Measurements from ENCODE around the gene SMOC2.

Gene SMOC2

DNA sequence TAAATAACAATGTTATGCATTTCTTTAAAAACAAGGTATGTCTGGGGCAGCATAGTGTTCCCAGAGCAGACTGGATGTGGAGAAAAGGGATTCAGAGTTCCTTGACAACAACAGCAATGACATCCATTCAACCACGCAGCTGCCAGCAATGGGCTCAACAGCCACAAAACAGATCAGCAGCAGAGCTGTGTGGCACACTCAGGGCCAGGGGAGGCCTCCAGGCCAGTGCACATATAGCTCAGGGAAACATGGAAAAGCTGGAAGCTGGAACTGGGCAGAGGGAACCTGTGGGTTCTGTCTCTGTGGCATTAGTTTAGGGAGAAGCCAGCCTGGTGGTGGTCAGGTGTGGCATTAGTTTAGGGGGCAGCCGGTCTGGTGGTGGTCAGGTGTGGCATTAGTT is 148.3 kb downstream of the SMOC2 start:
- no peaks in the 10 kb centered on the region for H3K36me3 ChIP-seq (ENCODE audit: insufficient read depth, low read length)
- no peak overlapping the region for H3K9ac ChIP-seq (ENCODE audit: insufficient read length)
- H3K4me3 ChIP-seq = no peak overlapping the region
- no peaks in the 10 kb centered on the region for H3K9me3 ChIP-seq (ENCODE audit: low read depth, low read length)
- no peak for DNase-seq (ENCODE audit: low read depth, low spot score)
- TF ChIP-seq POLR2AphosphoS5 (IDR thresholded peaks at IDR 0.05; ENCODE audit: borderline replicate concordance, low read depth, low read length) (no peak), FOXP2 (optimal IDR thresholded peaks at IDR 0.05; ENCODE audit: control extremely low read depth, extremely low read length, insufficient read depth) (no peak), EZH2 (IDR thresholded peaks at IDR 0.05) (no peak)
- no peak overlapping the region for H3K27ac ChIP-seq

DNA sequence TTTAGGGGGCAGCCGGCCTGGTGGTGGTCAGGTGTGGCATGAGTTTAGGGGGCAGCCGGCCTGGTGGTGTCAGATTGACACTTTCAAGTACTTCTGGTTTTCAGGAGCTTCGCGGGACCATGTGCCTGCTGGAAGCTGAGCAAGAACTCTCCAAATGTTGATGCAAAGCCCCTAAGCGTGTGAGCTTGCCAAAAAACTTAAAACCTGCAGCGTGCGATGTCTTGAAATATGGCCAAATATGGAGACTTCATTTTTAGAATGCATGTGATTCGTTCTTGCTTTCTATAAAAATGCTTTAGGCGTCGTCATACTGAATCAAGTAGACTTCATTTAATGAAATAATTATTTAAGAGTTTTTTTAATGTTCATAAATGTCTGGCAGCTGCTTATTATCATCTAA is 149.4 kb downstream of the SMOC2 start:
- Histone ChIP-seq H3K9ac (ENCODE audit: insufficient read length) (no peak overlapping the region), H3K9me3 (ENCODE audit: low read depth, low read length) (no peaks in the 10 kb centered on the region), H3K36me3 (ENCODE audit: insufficient read depth, low read length) (no peaks in the 10 kb centered on the region), H3K27ac (no peak overlapping the region), H3K4me3 (no peak overlapping the region)
- no peak for DNase-seq (ENCODE audit: low read depth, low spot score)
- no peak for TF ChIP-seq POLR2AphosphoS5 (IDR thresholded peaks at IDR 0.05; ENCODE audit: borderline replicate concordance, low read depth, low read length)
- TF ChIP-seq FOXP2 (optimal IDR thresholded peaks at IDR 0.05; ENCODE audit: control extremely low read depth, extremely low read length, insufficient read depth) = no peak
- no peak for TF ChIP-seq EZH2 (IDR thresholded peaks at IDR 0.05)

GRCh38 chr6:168596344-168596743 is 155.4 kb downstream of the SMOC2 start:
- no peak for DNase-seq (ENCODE audit: low read depth, low spot score)
- Histone ChIP-seq H3K9me3 (ENCODE audit: low read depth, low read length) (no peaks in the 10 kb centered on the region), H3K36me3 (ENCODE audit: insufficient read depth, low read length) (no peaks in the 10 kb centered on the region), H3K4me3 (no peak overlapping the region), H3K27ac (no peak overlapping the region), H3K9ac (ENCODE audit: insufficient read length) (no peak overlapping the region)
- no peak for TF ChIP-seq EZH2 (IDR thresholded peaks at IDR 0.05)
- no peak for TF ChIP-seq POLR2AphosphoS5 (IDR thresholded peaks at IDR 0.05; ENCODE audit: borderline replicate concordance, low read depth, low read length)

GRCh38 chr6:168597471-168597875 is 156.5 kb downstream of the SMOC2 start:
- no peak overlapping the region for H3K9ac ChIP-seq (ENCODE audit: insufficient read length)
- no peaks in the 10 kb centered on the region for H3K36me3 ChIP-seq (ENCODE audit: insufficient read depth, low read length)
- TF ChIP-seq POLR2AphosphoS5 (IDR thresholded peaks at IDR 0.05; ENCODE audit: borderline replicate concordance, low read depth, low read length) = no peak
- no peak for TF ChIP-seq FOXP2 (optimal IDR thresholded peaks at IDR 0.05; ENCODE audit: control extremely low read depth, extremely low read length, insufficient read depth)
- no peak for TF ChIP-seq EZH2 (IDR thresholded peaks at IDR 0.05)
- H3K9me3 ChIP-seq (ENCODE audit: low read depth, low read length) = no peaks in the 10 kb centered on the region
- DNase-seq (ENCODE audit: low read depth, low spot score) = no peak
- no peak overlapping the region for H3K4me3 ChIP-seq
- no peak overlapping the region for H3K27ac ChIP-seq

DNA sequence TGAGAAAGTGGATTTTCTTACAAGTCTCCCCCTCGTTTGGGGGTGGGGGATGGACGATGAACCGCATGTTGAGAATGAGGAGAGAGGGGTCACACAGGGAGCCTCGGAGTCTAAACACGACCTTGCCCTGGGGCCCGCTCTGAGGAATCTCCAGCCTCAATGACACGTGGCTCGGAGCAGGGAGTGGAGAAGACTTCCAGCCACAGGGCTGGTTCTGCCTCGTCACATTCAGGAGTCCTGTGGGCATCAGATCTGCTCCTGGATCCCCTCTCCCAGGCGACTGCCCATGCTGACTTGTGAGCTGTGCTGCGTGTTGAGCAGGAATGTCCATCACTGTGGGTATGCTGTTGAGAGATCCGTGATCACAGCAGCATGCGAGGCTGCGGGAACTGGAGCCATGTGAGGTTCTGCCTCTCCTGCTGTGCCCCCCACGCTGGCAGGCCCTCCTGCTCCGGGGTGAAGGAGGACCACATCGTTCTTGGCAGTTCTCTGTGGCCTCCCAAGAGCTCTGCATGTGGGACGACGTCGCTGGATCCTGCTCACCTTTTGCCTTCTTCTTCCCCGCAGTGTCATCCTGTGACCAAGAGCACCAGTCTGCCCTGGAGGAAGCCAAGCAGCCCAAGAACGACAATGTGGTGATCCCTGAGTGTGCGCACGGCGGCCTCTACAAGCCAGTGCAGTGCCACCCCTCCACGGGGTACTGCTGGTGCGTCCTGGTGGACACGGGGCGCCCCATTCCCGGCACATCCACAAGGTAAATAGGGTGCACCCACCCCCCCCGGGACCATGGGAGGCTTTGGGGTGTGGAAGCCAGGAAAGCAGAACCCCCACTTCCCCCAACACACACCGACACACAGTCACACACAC is 157.5 kb downstream of the SMOC2 start:
- no peaks in the 10 kb centered on the region for H3K36me3 ChIP-seq (ENCODE audit: insufficient read depth, low read length)
- TF ChIP-seq EZH2 (IDR thresholded peaks at IDR 0.05) (no peak), POLR2AphosphoS5 (IDR thresholded peaks at IDR 0.05; ENCODE audit: borderline replicate concordance, low read depth, low read length) (no peak), FOXP2 (optimal IDR thresholded peaks at IDR 0.05; ENCODE audit: control extremely low read depth, extremely low read length, insufficient read depth) (no peak)
- H3K4me3 ChIP-seq = no peak overlapping the region
- H3K9ac ChIP-seq (ENCODE audit: insufficient read length) = no peak overlapping the region
- no peaks in the 10 kb centered on the region for H3K9me3 ChIP-seq (ENCODE audit: low read depth, low read length)
- no peak for DNase-seq (ENCODE audit: low read depth, low spot score)
- H3K27ac ChIP-seq = no peak overlapping the region

- Histone ChIP-seq H3K9ac (ENCODE audit: insufficient read length) (no peak overlapping the region), H3K27ac (no peak overlapping the region), H3K36me3 (ENCODE audit: insufficient read depth, low read length) (no peaks in the 10 kb centered on the region), H3K9me3 (ENCODE audit: low read depth, low read length) (no peaks in the 10 kb centered on the region), H3K4me3 (no peak overlapping the region)
- DNase-seq (ENCODE audit: low read depth, low spot score) = no peak
- TF ChIP-seq POLR2AphosphoS5 (IDR thresholded peaks at IDR 0.05; ENCODE audit: borderline replicate concordance, low read depth, low read length) = no peak
- no peak for TF ChIP-seq EZH2 (IDR thresholded peaks at IDR 0.05)
- TF ChIP-seq FOXP2 (optimal IDR thresholded peaks at IDR 0.05; ENCODE audit: control extremely low read depth, extremely low read length, insufficient read depth) = no peak
Measured at GRCh38 chr6:168599118-168599494, 158.1 kb downstream of the SMOC2 start.

DNA sequence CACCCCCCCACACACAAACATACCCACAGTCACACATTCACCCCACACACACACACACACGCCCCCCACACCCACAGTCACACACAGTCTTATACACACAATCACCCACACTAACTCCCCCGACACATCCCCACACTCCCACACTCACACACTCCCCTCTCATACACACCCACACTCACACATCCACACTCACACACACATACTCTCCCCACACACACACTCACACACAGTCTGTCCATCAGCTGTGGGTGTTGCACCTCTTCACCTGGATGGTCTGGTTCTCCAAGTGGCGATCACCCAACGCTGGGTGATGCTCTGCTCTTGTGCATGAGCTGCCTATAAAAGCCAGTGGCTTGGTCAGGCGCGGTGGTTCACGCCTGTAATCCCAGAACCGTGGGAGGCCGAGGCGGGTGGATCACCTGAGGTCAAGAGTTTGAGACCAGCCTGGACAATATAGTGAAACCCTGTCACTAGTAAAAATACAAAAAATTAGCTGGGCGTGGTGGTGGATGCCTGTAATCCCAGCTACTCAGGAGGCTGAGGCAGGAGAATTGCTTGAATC is 158.9 kb downstream of the SMOC2 start:
- Histone ChIP-seq H3K9ac (ENCODE audit: insufficient read length) (no peak overlapping the region), H3K27ac (no peak overlapping the region), H3K9me3 (ENCODE audit: low read depth, low read length) (no peaks in the 10 kb centered on the region), H3K36me3 (ENCODE audit: insufficient read depth, low read length) (no peaks in the 10 kb centered on the region), H3K4me3 (no peak overlapping the region)
- no peak for DNase-seq (ENCODE audit: low read depth, low spot score)
- TF ChIP-seq FOXP2 (optimal IDR thresholded peaks at IDR 0.05; ENCODE audit: control extremely low read depth, extremely low read length, insufficient read depth) (no peak), EZH2 (IDR thresholded peaks at IDR 0.05) (no peak), POLR2AphosphoS5 (IDR thresholded peaks at IDR 0.05; ENCODE audit: borderline replicate concordance, low read depth, low read length) (no peak)

DNA sequence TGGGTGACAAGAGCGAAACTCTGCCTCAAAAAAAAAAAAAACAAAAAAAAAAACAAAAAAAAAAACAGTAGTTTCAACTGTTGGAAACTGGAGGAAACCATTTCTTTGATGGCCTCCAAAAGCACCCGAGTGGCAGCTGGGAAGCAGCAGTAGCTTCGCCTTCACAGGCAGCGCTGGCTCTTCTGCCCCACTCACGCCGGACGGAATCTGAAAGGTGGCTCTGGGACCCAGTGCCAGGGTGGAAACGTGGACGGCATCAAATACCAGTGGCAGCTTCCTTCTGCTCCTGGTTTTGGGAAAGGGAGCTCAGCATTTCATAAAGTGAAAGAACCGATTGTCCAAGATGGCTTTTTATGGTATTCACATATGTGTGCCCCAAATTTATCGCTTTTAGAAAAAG is 159.4 kb downstream of the SMOC2 start:
- Histone ChIP-seq H3K9ac (ENCODE audit: insufficient read length) (no peak overlapping the region), H3K9me3 (ENCODE audit: low read depth, low read length) (no peaks in the 10 kb centered on the region), H3K27ac (no peak overlapping the region), H3K36me3 (ENCODE audit: insufficient read depth, low read length) (no peaks in the 10 kb centered on the region), H3K4me3 (no peak overlapping the region)
- TF ChIP-seq EZH2 (IDR thresholded peaks at IDR 0.05) (no peak), POLR2AphosphoS5 (IDR thresholded peaks at IDR 0.05; ENCODE audit: borderline replicate concordance, low read depth, low read length) (no peak), FOXP2 (optimal IDR thresholded peaks at IDR 0.05; ENCODE audit: control extremely low read depth, extremely low read length, insufficient read depth) (no peak)
- DNase-seq (ENCODE audit: low read depth, low spot score) = no peak
